CD14-positive monocyte (primary cell): ENCODE data around the gene ATP2A1. TPM values are rescaled to one million over a fixed set of nuclear protein-coding genes. Genes with fewer than 3 reads are reported as not detected.

Experiments
- DNase-seq, 3 donors: peaks; one replicate each; pipeline ENCODE4 v3.0.0-alpha.2; 2011 to 2022
- H2AFZ ChIP-seq: 2 replicates; pipeline ENCODE4 v1.6.0; 2012; ENCODE audit warnings: mild to moderate bottlenecking, low read depth, low read length, inconsistent platforms; ENCODE audit not compliant: insufficient read depth, poor library complexity, severe bottlenecking
- H3K27ac ChIP-seq, 2 donors: 1 replicate in 1 of 2; 2 replicates in 1 of 2; pipeline ENCODE4 v1.5.1; 2012 to 2013; ENCODE audit warnings: low read length in 2 of 2, control low read depth in 1 of 2, inconsistent platforms in 1 of 2, low read depth in 1 of 2, mild to moderate bottlenecking in 1 of 2
- H3K27me3 ChIP-seq, 2 donors: one replicate each; pipeline versions ENCODE4 v1.6.0 to v1.6.1; 2011 to 2013; ENCODE audit warnings: low read length in 2 of 2; ENCODE audit not compliant: control insufficient read depth in 2 of 2, insufficient read depth in 2 of 2
- H3K36me3 ChIP-seq, 2 donors: replicated peaks in 1 of 2; 1 replicate in 1 of 2; 2 replicates in 1 of 2; pipeline versions ENCODE4 v1.5.1 to v1.6.1; 2012 to 2013; ENCODE audit warnings: low read length in 2 of 2, control low read depth in 1 of 2, inconsistent platforms in 1 of 2, mild to moderate bottlenecking in 1 of 2; ENCODE audit not compliant: insufficient read depth in 2 of 2, control insufficient read depth in 1 of 2
- H3K4me1 ChIP-seq, 2 donors: 1 replicate in 1 of 2; 2 replicates in 1 of 2; pipeline versions ENCODE4 v1.5.1 to v1.6.1; 2012 to 2013; ENCODE audit warnings: low read length in 2 of 2, control low read depth in 1 of 2, inconsistent platforms in 1 of 2, mild to moderate bottlenecking in 1 of 2, moderate library complexity in 1 of 2; ENCODE audit not compliant: insufficient read depth in 2 of 2, control insufficient read depth in 1 of 2
- H3K4me2 ChIP-seq: replicated peaks from 2 replicates; pipeline ENCODE3; 2012; ENCODE audit warnings: low read length, moderate library complexity, mild to moderate bottlenecking; ENCODE audit not compliant: poor library complexity, severe bottlenecking; ENCODE audit errors: extremely low read depth
- H3K4me3 ChIP-seq, 3 experiments: fragments of 200-600 bp in 1 of 3; sonication (generic) in 1 of 3; replicated peaks in 1 of 3; 1 replicate in 2 of 3; 2 replicates in 1 of 3; pipeline ENCODE4 v1.5.1; 2011 to 2013; ENCODE audit warnings: low read length in 3 of 3, mild to moderate bottlenecking in 3 of 3, control low read depth in 2 of 3, low read depth in 2 of 3, inconsistent platforms in 1 of 3, moderate library complexity in 1 of 3
- H3K79me2 ChIP-seq: 2 replicates; pipeline ENCODE4 v1.6.0; 2012; ENCODE audit warnings: mild to moderate bottlenecking, control low read depth, inconsistent platforms, low read length, moderate library complexity; ENCODE audit not compliant: insufficient read depth
- H3K9ac ChIP-seq: 2 replicates; pipeline ENCODE4 v1.6.0; 2017; ENCODE audit warnings: low read length, mild to moderate bottlenecking; ENCODE audit not compliant: insufficient read depth, poor library complexity, severe bottlenecking
- H3K9me3 ChIP-seq, 2 donors: replicated peaks in 1 of 2; 1 replicate in 1 of 2; 2 replicates in 1 of 2; pipeline versions ENCODE4 v1.5.1 to v1.6.1; 2012 to 2013; ENCODE audit warnings: low read length in 2 of 2, control low read depth in 1 of 2; ENCODE audit not compliant: control insufficient read depth in 1 of 2, insufficient read depth in 1 of 2
- H4K20me1 ChIP-seq: 2 replicates; pipeline ENCODE4 v1.6.0; 2012; ENCODE audit warnings: mild to moderate bottlenecking, low read length, control low read depth, moderate library complexity; ENCODE audit not compliant: insufficient read depth
- H3K27ac Mint-ChIP-seq, 7 donors: one replicate each; pipeline ENCODE4 v1.8.0; 2020; ENCODE audit warnings: mild to moderate bottlenecking in 7 of 7, mixed read lengths in 7 of 7, moderate library complexity in 6 of 7, inconsistent platforms in 2 of 7
- H3K27me3 Mint-ChIP-seq, 3 donors: one replicate each; pipeline ENCODE4 v1.8.0; 2021 to 2022; ENCODE audit warnings: low read depth in 3 of 3, mild to moderate bottlenecking in 3 of 3, mixed read lengths in 3 of 3, moderate library complexity in 3 of 3, inconsistent platforms in 1 of 3
- H3K36me3 Mint-ChIP-seq, 2 donors: one replicate each; pipeline ENCODE4 v1.8.0; 2020; ENCODE audit warnings: mixed read lengths in 2 of 2, inconsistent platforms in 1 of 2, mild to moderate bottlenecking in 1 of 2
- H3K4me1 Mint-ChIP-seq: one replicate; pipeline ENCODE4 v1.8.0; 2020; ENCODE audit warnings: mild to moderate bottlenecking, mixed read lengths
- H3K4me3 Mint-ChIP-seq, 2 donors: one replicate each; pipeline ENCODE4 v1.8.0; 2020; ENCODE audit warnings: mild to moderate bottlenecking in 2 of 2, mixed read lengths in 2 of 2, moderate library complexity in 1 of 2
- H3K9me3 Mint-ChIP-seq, 7 donors: one replicate each; pipeline ENCODE4 v1.8.0; 2020 to 2022; ENCODE audit warnings: mixed read lengths in 7 of 7, mild to moderate bottlenecking in 6 of 7, moderate library complexity in 6 of 7, inconsistent platforms in 2 of 7
- WGBS: methylation state at CpG from one replicate; pipeline ENCODE4 v1.1.5; 2013; ENCODE audit warnings: missing lambda C conversion rate; ENCODE audit not compliant: insufficient coverage; 5-methylcytosine and 5-hydroxymethylcytosine counted together
- intact Hi-C, 2 donors: fragments of 100-400 bp; cut with micrococcal nuclease; formaldehyde crosslinking; loops; one replicate each; pipeline versions ENCODE4 v1.15.0 to v1.15.1; 2023
- polyA plus RNA-seq, 3 donors: library from polyadenylated mRNA; depleted of rRNA in 1 of 3; unstranded in 2 of 3; stranded (reverse) in 1 of 3; fragments of 300-500 nt in 2 of 3; fragments of >200 nt in 1 of 3; fragmentation: Illumina TruSeq in 2 of 3; gene quantifications; 1 replicate in 2 of 3; 2 replicates in 1 of 3; pipeline ENCODE4 v1.2.3, GENCODE V29; 2012 to 2021
- TF ChIP-seq, protein P1 (sequence below): fragments of 200-600 bp; IDR thresholded peaks from one replicate; pipeline ENCODE4 v1.8.0; 2022; ENCODE audit warnings: antibody characterized with exemption, mild to moderate bottlenecking

ATP2A1 gene
- polyA plus RNA-seq, 3 donors: 0.57 TPM; not detected in 2

GRCh38 chr16:28869201-28869600 lies 9.1 kb upstream of the ATP2A1 start:
- no peak overlapping the region for H2AFZ ChIP-seq
- TF ChIP-seq, protein P1, sequence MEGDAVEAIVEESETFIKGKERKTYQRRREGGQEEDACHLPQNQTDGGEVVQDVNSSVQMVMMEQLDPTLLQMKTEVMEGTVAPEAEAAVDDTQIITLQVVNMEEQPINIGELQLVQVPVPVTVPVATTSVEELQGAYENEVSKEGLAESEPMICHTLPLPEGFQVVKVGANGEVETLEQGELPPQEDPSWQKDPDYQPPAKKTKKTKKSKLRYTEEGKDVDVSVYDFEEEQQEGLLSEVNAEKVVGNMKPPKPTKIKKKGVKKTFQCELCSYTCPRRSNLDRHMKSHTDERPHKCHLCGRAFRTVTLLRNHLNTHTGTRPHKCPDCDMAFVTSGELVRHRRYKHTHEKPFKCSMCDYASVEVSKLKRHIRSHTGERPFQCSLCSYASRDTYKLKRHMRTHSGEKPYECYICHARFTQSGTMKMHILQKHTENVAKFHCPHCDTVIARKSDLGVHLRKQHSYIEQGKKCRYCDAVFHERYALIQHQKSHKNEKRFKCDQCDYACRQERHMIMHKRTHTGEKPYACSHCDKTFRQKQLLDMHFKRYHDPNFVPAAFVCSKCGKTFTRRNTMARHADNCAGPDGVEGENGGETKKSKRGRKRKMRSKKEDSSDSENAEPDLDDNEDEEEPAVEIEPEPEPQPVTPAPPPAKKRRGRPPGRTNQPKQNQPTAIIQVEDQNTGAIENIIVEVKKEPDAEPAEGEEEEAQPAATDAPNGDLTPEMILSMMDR: no peak

GRCh38 chr16:28872952-28873351 lies 5.3 kb upstream of the ATP2A1 start:
- no peak overlapping the region for H3K4me3 Mint-ChIP-seq
- no peak overlapping the region for H3K27ac Mint-ChIP-seq

More at GRCh38 chr16:28869201-28869600, 9.1 kb upstream of the ATP2A1 start:
- Histone ChIP-seq H3K9ac (no peak overlapping the region), H3K9me3 (no peaks in the 10 kb centered on the region), H4K20me1 (peaks cover 36% of the 10 kb centered on the region), H3K79me2 (peaks cover 28% of the 10 kb centered on the region), H3K4me2 (no peak overlapping the region), H3K27ac (no peak overlapping the region), H3K27me3 (no peaks in the 10 kb centered on the region), H3K4me1 (peaks cover 9 to 12% of the 10 kb centered on the region in 2 donors), H3K36me3 (peaks cover 66 to 74% of the 10 kb centered on the region in 2 donors), H3K4me3 (no peak overlapping the region)
- Mint-ChIP-seq H3K27me3 (peaks cover 0 to 2% (median 0%) of the 10 kb centered on the region in 3 donors), H3K4me3 (no peak overlapping the region), H3K4me1 (peaks cover 17% of the 10 kb centered on the region), H3K36me3 (peaks cover 58 to 75% of the 10 kb centered on the region in 2 donors), H3K27ac (no peak overlapping the region), H3K9me3 (peaks cover 0 to 2% (median 0%) of the 10 kb centered on the region in 7 donors)
- intact Hi-C loops: no loop called here
- no peak for DNase-seq
- WGBS: 97% methylated on average over 11 of the region's 11 CpGs

More at GRCh38 chr16:28872952-28873351, 5.3 kb upstream of the ATP2A1 start:
- peaks cover 51 to 62% of the 10 kb centered on the region in 2 donors for H3K36me3 ChIP-seq
- no peak overlapping the region for H3K9ac ChIP-seq
- H3K9me3 Mint-ChIP-seq: peaks cover 0 to 2% (median 0%) of the 10 kb centered on the region in 7 donors
- WGBS: 99% methylated on average over 8 of the region's 15 CpGs
- no peak for DNase-seq
- no peak overlapping the region for H2AFZ ChIP-seq
- peaks cover 46 to 64% of the 10 kb centered on the region in 2 donors for H3K36me3 Mint-ChIP-seq
- no peak overlapping the region for H3K27ac ChIP-seq
- no peaks in the 10 kb centered on the region for H3K27me3 ChIP-seq
- peaks cover 19% of the 10 kb centered on the region for H4K20me1 ChIP-seq
- H3K4me3 ChIP-seq: no peak overlapping the region
- H3K4me1 Mint-ChIP-seq: peaks cover 5% of the 10 kb centered on the region
- intact Hi-C loops: loop anchor here (2.0 to 5.0 kb wide), 2 partner anchors 72 to 74 kb away; no protein-coding TSS in a partner anchor
- H3K4me2 ChIP-seq: no peak overlapping the region
- no peaks in the 10 kb centered on the region for H3K79me2 ChIP-seq
- peaks cover 0 to 3% (median 2%) of the 10 kb centered on the region in 3 donors for H3K27me3 Mint-ChIP-seq
- no peaks in the 10 kb centered on the region for H3K9me3 ChIP-seq
- H3K4me1 ChIP-seq: no peaks in the 10 kb centered on the region
- TF ChIP-seq, protein P1: no peak
